ENCODE results near the gene ZNF579. TPM values are rescaled to one million over a fixed set of nuclear protein-coding genes. Genes with fewer than 3 reads are reported as not detected.

ZNF579 gene
- total and polyA plus RNA-seq, 9 of the 15 experiments (the other 6 are each of a cell fraction or from before 2014, with no cell fraction given), result 0.06 to 15.9 (median 1.6) TPM

DNA sequence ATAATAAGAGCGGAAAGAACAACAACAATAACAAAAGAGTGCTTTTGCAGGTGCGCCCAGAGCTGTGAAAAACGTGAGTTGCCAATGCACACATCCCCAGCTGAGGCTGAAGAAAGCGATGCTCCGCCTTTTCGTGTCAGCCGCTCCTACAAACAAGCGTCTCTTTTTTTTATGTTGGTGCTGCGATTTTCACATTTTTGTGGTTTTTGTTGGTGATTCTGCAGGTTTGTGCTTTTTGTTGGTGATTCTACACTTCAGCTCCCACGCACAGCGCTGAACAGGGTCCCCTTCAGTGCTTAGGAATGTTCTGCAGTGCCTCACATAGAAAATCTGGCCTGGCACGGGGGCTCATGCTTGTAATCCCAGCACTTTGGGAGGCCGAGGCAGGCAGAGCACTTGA is 28.0 kb downstream of the ZNF579 start:
- FAIRE-seq (no peak), DNase-seq (ENCODE audit: extremely low read depth in 1 of 4, low spot score in 3 of 4) (no peak), ATAC-seq (no peak)
- no peaks in the 10 kb centered on the region for H3K9me3 ChIP-seq (replicated peaks; ENCODE audit: control insufficient read depth, insufficient read depth, low read depth, low read length)
- H2AFZ ChIP-seq (ENCODE audit: low read depth, low read length), result no peak overlapping the region
- peaks cover 8 to 12% of the 10 kb centered on the region in 2 experiments; a peak in 4 of 5 replicates for H3K4me1 ChIP-seq (replicated peaks in 1 of 2; ENCODE audit: control insufficient read depth in 2 of 2, insufficient read depth in 2 of 2, low read length in 2 of 2)
- no peaks in the 10 kb centered on the region for H3K36me3 ChIP-seq (ENCODE audit: control insufficient read depth, insufficient read depth, low read length)
- H3K4me3 ChIP-seq, result no peak overlapping the region
- H4K20me1 ChIP-seq (replicated peaks; ENCODE audit: control insufficient read depth, insufficient read depth, low read length), result no peaks in the 10 kb centered on the region
- no peak overlapping the region for H3K4me2 ChIP-seq (ENCODE audit: insufficient read depth, low read length)
- H3K9ac ChIP-seq (ENCODE audit: insufficient read depth in 1 of 2, low read depth in 2 of 2, low read length in 2 of 2), result no peak overlapping the region
- ChIA-PET POLR2A (interaction anchor here (0.7 to 1.0 kb wide), 2 partner anchors 23 to 1776 kb away, joined by 3 read pairs; no protein-coding TSS in a partner anchor), CTCF (ENCODE audit: low intra/inter-chr PET ratio) (no interaction called here)
- in situ Hi-C loops (cut with MboI) (no loop called here), intact Hi-C loops (cut with micrococcal nuclease) (no loop called here)
- peaks cover 3 to 11% of the 10 kb centered on the region in 2 experiments; a peak in 3 of 5 replicates for H3K27me3 ChIP-seq (ENCODE audit: control insufficient read depth in 2 of 2, insufficient read depth in 2 of 2, low read length in 2 of 2)
- 10% methylated on average over 13 of the region's 13 CpGs for WGBS (ENCODE audit: insufficient coverage, low coverage, missing lambda C conversion rate)
- TF ChIP-seq ZZZ3 (IDR thresholded peaks at IDR 0.05) (no peak), KDM1A (IDR thresholded peaks at IDR 0.05) (0 out of 4 replicates have a peak, but pooled peaks of 1 of the 2 experiments have one; percentile 14)
- no TSS peak for BruUV-seq (replicated peaks)
- no peaks in the 10 kb centered on the region for H3K79me2 ChIP-seq (ENCODE audit: control insufficient read depth, insufficient read depth, low read length)
- H3K27ac ChIP-seq (ENCODE audit: extremely low read depth, low read depth, low read length), result no peak overlapping the region
- H3K9me1 ChIP-seq (ENCODE audit: control insufficient read depth, insufficient read depth, low read length), result no peaks in the 10 kb centered on the region

DNA sequence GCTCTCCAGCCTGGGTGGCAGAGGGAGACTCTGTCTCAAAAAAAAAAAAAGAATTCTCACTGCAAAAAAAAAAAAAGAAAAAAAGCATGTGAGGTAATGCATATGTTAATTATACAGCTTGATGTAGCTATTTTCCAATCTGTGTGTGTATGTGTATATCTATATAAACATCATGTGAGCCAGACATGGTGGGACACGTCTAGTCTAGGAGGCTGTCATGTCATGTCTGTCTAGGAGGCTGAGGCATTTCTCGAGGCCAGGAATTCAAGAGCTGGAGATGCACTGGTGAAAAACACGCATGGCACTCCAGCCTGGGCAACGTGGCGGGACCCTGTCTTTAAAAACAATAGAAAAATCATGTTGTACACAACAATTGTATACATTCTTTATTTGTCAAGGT is 28.4 kb downstream of the ZNF579 start:
- no peak overlapping the region for H3K4me2 ChIP-seq (ENCODE audit: insufficient read depth, low read length)
- H3K4me1 ChIP-seq (replicated peaks in 1 of 2; ENCODE audit: control insufficient read depth in 2 of 2, insufficient read depth in 2 of 2, low read length in 2 of 2), result peaks cover 13 to 17% of the 10 kb centered on the region in 2 experiments
- ChIA-PET POLR2A (interaction anchor here (0.8 kb wide), 1 partner anchor 28 kb away, joined by 3 read pairs; no protein-coding TSS in a partner anchor), CTCF (ENCODE audit: low intra/inter-chr PET ratio) (no interaction called here)
- intact Hi-C loops (cut with micrococcal nuclease), result no loop called here
- in situ Hi-C loops (cut with MboI), result no loop called here
- DNase-seq (ENCODE audit: extremely low read depth in 1 of 4, low spot score in 3 of 4) (no peak), FAIRE-seq (no peak), ATAC-seq (no peak)
- WGBS (ENCODE audit: insufficient coverage, low coverage, missing lambda C conversion rate), result 39% methylated on average over 5 of the region's 5 CpGs
- no TSS peak for BruUV-seq (replicated peaks)
- no peak overlapping the region for H2AFZ ChIP-seq (ENCODE audit: low read depth, low read length)
- H3K9ac ChIP-seq (ENCODE audit: insufficient read depth in 1 of 2, low read depth in 2 of 2, low read length in 2 of 2), result no peak overlapping the region
- H3K27me3 ChIP-seq (ENCODE audit: control insufficient read depth in 2 of 2, insufficient read depth in 2 of 2, low read length in 2 of 2), result peaks cover under 1 to 8% of the 10 kb centered on the region in 2 experiments; a peak in 3 of 5 replicates
- no peaks in the 10 kb centered on the region for H4K20me1 ChIP-seq (replicated peaks; ENCODE audit: control insufficient read depth, insufficient read depth, low read length)
- no peak overlapping the region for H3K4me3 ChIP-seq
- no peaks in the 10 kb centered on the region for H3K79me2 ChIP-seq (ENCODE audit: control insufficient read depth, insufficient read depth, low read length)
- H3K27ac ChIP-seq (ENCODE audit: extremely low read depth, low read depth, low read length), result no peak overlapping the region
- no peaks in the 10 kb centered on the region for H3K9me1 ChIP-seq (ENCODE audit: control insufficient read depth, insufficient read depth, low read length)
- no peaks in the 10 kb centered on the region for H3K36me3 ChIP-seq (ENCODE audit: control insufficient read depth, insufficient read depth, low read length)
- H3K9me3 ChIP-seq (replicated peaks; ENCODE audit: control insufficient read depth, insufficient read depth, low read depth, low read length), result no peaks in the 10 kb centered on the region
- TF ChIP-seq EWSR1 (IDR thresholded peaks at IDR 0.05; ENCODE audit: borderline replicate concordance, low read depth, partially characterized antibody) (no peak), YBX1 (IDR thresholded peaks at IDR 0.05) (no peak), EP400 (IDR thresholded peaks at IDR 0.05) (no peak), BCOR (IDR thresholded peaks at IDR 0.05) (no peak), NFIX (CRISPR knock-in tag; IDR thresholded peaks at IDR 0.05; ENCODE audit: low read depth) (no peak)
- TF ChIP-seq, protein P1, sequence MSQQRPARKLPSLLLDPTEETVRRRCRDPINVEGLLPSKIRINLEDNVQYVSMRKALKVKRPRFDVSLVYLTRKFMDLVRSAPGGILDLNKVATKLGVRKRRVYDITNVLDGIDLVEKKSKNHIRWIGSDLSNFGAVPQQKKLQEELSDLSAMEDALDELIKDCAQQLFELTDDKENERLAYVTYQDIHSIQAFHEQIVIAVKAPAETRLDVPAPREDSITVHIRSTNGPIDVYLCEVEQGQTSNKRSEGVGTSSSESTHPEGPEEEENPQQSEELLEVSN (IDR thresholded peaks at IDR 0.05; ENCODE audit: borderline replicate concordance in 1 of 2, extremely low read depth in 1 of 2, insufficient read depth in 1 of 2, insufficient read length in 1 of 2, low read depth in 1 of 2, low read length in 1 of 2, poor library complexity in 1 of 2, severe bottlenecking in 1 of 2), result no peak
- TF ChIP-seq, protein P2, sequence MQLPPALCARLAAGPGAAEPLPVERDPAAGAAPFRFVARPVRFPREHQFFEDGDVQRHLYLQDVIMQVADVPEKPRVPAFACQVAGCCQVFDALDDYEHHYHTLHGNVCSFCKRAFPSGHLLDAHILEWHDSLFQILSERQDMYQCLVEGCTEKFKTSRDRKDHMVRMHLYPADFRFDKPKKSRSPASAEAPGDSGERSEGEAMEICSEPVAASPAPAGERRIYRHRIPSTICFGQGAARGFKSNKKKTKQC (CRISPR knock-in tag; IDR thresholded peaks at IDR 0.05), result no peak
- TF ChIP-seq, protein P3, sequence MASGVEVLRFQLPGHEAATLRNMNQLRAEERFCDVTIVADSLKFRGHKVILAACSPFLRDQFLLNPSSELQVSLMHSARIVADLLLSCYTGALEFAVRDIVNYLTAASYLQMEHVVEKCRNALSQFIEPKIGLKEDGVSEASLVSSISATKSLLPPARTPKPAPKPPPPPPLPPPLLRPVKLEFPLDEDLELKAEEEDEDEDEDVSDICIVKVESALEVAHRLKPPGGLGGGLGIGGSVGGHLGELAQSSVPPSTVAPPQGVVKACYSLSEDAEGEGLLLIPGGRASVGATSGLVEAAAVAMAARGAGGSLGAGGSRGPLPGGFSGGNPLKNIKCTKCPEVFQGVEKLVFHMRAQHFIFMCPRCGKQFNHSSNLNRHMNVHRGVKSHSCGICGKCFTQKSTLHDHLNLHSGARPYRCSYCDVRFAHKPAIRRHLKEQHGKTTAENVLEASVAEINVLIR (CRISPR knock-in tag; IDR thresholded peaks at IDR 0.05), result no peak
- TF ChIP-seq, protein P4, sequence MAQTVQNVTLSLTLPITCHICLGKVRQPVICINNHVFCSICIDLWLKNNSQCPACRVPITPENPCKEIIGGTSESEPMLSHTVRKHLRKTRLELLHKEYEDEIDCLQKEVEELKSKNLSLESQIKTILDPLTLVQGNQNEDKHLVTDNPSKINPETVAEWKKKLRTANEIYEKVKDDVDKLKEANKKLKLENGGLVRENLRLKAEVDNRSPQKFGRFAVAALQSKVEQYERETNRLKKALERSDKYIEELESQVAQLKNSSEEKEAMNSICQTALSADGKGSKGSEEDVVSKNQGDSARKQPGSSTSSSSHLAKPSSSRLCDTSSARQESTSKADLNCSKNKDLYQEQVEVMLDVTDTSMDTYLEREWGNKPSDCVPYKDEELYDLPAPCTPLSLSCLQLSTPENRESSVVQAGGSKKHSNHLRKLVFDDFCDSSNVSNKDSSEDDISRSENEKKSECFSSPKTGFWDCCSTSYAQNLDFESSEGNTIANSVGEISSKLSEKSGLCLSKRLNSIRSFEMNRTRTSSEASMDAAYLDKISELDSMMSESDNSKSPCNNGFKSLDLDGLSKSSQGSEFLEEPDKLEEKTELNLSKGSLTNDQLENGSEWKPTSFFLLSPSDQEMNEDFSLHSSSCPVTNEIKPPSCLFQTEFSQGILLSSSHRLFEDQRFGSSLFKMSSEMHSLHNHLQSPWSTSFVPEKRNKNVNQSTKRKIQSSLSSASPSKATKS (CRISPR knock-in tag; IDR thresholded peaks at IDR 0.05), result no peak

Measured in K562 (cell line).